Measurements from ENCODE around the gene ROR1.

- TF ChIP-seq HNRNPUL1 (IDR thresholded peaks at IDR 0.05; ENCODE audit: low read depth, low read length) (no peak), EZH2 (conservative IDR thresholded peaks at IDR 0.05; ENCODE audit: low read depth, low read length) (no peak), CENPBD1 (CRISPR knock-in tag; IDR thresholded peaks at IDR 0.05; ENCODE audit: borderline replicate concordance, low read depth) (no peak), JUN (CRISPR knock-in tag; IDR thresholded peaks at IDR 0.05) (no peak), CTCF (CRISPR knock-in tag; IDR thresholded peaks at IDR 0.05) (no peak), NR3C1 (CRISPR knock-in tag; IDR thresholded peaks at IDR 0.05) (no peak), FOXK2 (IDR thresholded peaks at IDR 0.05) (no peak), CC2D1A (CRISPR knock-in tag; IDR thresholded peaks at IDR 0.05) (no peak), KDM2A (CRISPR knock-in tag; IDR thresholded peaks at IDR 0.05; ENCODE audit: borderline replicate concordance, low read depth) (no peak), ZNF781 (CRISPR knock-in tag; IDR thresholded peaks at IDR 0.05; ENCODE audit: borderline replicate concordance, not compliant biosample characterization) (no peak), HNF4G (IDR thresholded peaks at IDR 0.05; ENCODE audit: borderline replicate concordance, low read depth, low read length) (no peak), HNF4G (CRISPR knock-in tag; IDR thresholded peaks at IDR 0.05; ENCODE audit: borderline replicate concordance, low read depth) (no peak), REST (IDR thresholded peaks at IDR 0.05; ENCODE audit: borderline replicate concordance in 1 of 2, low read depth in 1 of 2, low read length in 2 of 2) (no peak), ZNF879 (CRISPR knock-in tag; IDR thresholded peaks at IDR 0.05) (no peak), JUND (CRISPR knock-in tag; IDR thresholded peaks at IDR 0.05) (no peak)
These were observed 401.8 kb downstream of the ROR1 start for GRCh38 chr1:64175639-64176038.

All from HepG2 (cell line).